ENCODE results near the gene PLXNA4. TPM values are rescaled to one million over a fixed set of nuclear protein-coding genes. Genes with fewer than 3 reads are reported as not detected.

Gene PLXNA4
- total RNA-seq, 1 experiment from 2014 or later: not detected

- no peaks in the 10 kb centered on the region for H3K27me3 ChIP-seq
- DNase-seq: no peak
- no peak overlapping the region for H3K4me3 ChIP-seq
- no peaks in the 10 kb centered on the region for H3K36me3 ChIP-seq
- H3K9me3 ChIP-seq: no peaks in the 10 kb centered on the region
Observed at GRCh38 chr7:132125872-132126595, 450.2 kb downstream of the PLXNA4 start.

GRCh38 chr7:132125096-132125495 lies 451.2 kb downstream of the PLXNA4 start:
- Histone ChIP-seq H3K4me3 (no peak overlapping the region), H3K36me3 (no peaks in the 10 kb centered on the region), H3K9me3 (no peaks in the 10 kb centered on the region), H3K27me3 (no peaks in the 10 kb centered on the region)
- DNase-seq: no peak

GRCh38 chr7:132124575-132124974 lies 451.7 kb downstream of the PLXNA4 start:
- DNase-seq: no peak

GRCh38 chr7:132123773-132124172 lies 452.5 kb downstream of the PLXNA4 start:
- no peaks in the 10 kb centered on the region for H3K9me3 ChIP-seq
- no peak overlapping the region for H3K4me3 ChIP-seq
- no peaks in the 10 kb centered on the region for H3K27me3 ChIP-seq
- no peaks in the 10 kb centered on the region for H3K36me3 ChIP-seq
- DNase-seq: no peak

More at GRCh38 chr7:132124575-132124974, 451.7 kb downstream of the PLXNA4 start:
- H3K27me3 ChIP-seq: no peaks in the 10 kb centered on the region
- no peaks in the 10 kb centered on the region for H3K9me3 ChIP-seq
- H3K36me3 ChIP-seq: no peaks in the 10 kb centered on the region
- no peak overlapping the region for H3K4me3 ChIP-seq

GRCh38 chr7:132122901-132123300 lies 453.4 kb downstream of the PLXNA4 start:
- H3K9me3 ChIP-seq: no peaks in the 10 kb centered on the region
- no peaks in the 10 kb centered on the region for H3K36me3 ChIP-seq
- no peaks in the 10 kb centered on the region for H3K27me3 ChIP-seq
- no peak overlapping the region for H3K4me3 ChIP-seq
- no peak for DNase-seq

- Histone ChIP-seq H3K27me3 (no peaks in the 10 kb centered on the region), H3K36me3 (no peaks in the 10 kb centered on the region), H3K9me3 (no peaks in the 10 kb centered on the region), H3K4me3 (no peak overlapping the region)
- no peak for DNase-seq
Observed at GRCh38 chr7:132121987-132122386, 454.3 kb downstream of the PLXNA4 start.

- H3K4me3 ChIP-seq: no peak overlapping the region
- DNase-seq: no peak
- H3K36me3 ChIP-seq: no peaks in the 10 kb centered on the region
Observed at GRCh38 chr7:132118641-132119040, 457.6 kb downstream of the PLXNA4 start.

GRCh38 chr7:132117636-132118035 lies 458.6 kb downstream of the PLXNA4 start:
- no peak for DNase-seq
- Histone ChIP-seq H3K27me3 (no peaks in the 10 kb centered on the region), H3K36me3 (no peaks in the 10 kb centered on the region), H3K4me3 (no peak overlapping the region), H3K9me3 (no peaks in the 10 kb centered on the region)

More at GRCh38 chr7:132118641-132119040, 457.6 kb downstream of the PLXNA4 start:
- Histone ChIP-seq H3K27me3 (no peaks in the 10 kb centered on the region), H3K9me3 (no peaks in the 10 kb centered on the region)

GRCh38 chr7:132117181-132117580 lies 459.1 kb downstream of the PLXNA4 start:
- DNase-seq: peak; percentile 12
- Histone ChIP-seq H3K36me3 (no peaks in the 10 kb centered on the region), H3K4me3 (no peak overlapping the region), H3K9me3 (no peaks in the 10 kb centered on the region), H3K27me3 (no peaks in the 10 kb centered on the region)

- no peaks in the 10 kb centered on the region for H3K9me3 ChIP-seq
- H3K36me3 ChIP-seq: no peaks in the 10 kb centered on the region
- no peaks in the 10 kb centered on the region for H3K27me3 ChIP-seq
- no peak overlapping the region for H3K4me3 ChIP-seq
- DNase-seq: no peak
Observed at GRCh38 chr7:132116369-132116768, 459.9 kb downstream of the PLXNA4 start.

- H3K9me3 ChIP-seq: no peaks in the 10 kb centered on the region
- no peak overlapping the region for H3K4me3 ChIP-seq
- no peaks in the 10 kb centered on the region for H3K36me3 ChIP-seq
- DNase-seq: no peak
- no peaks in the 10 kb centered on the region for H3K27me3 ChIP-seq
Observed at GRCh38 chr7:132115758-132116157, 460.5 kb downstream of the PLXNA4 start.

- Histone ChIP-seq H3K36me3 (no peaks in the 10 kb centered on the region), H3K27me3 (no peaks in the 10 kb centered on the region), H3K4me3 (no peak overlapping the region), H3K9me3 (no peaks in the 10 kb centered on the region)
- DNase-seq: no peak
Observed at GRCh38 chr7:132115028-132115427, 461.2 kb downstream of the PLXNA4 start.

- no peaks in the 10 kb centered on the region for H3K36me3 ChIP-seq
- DNase-seq: no peak
- no peak overlapping the region for H3K4me3 ChIP-seq
- no peaks in the 10 kb centered on the region for H3K9me3 ChIP-seq
- H3K27me3 ChIP-seq: no peaks in the 10 kb centered on the region
Observed at GRCh38 chr7:132114411-132114810, 461.9 kb downstream of the PLXNA4 start.

- no peak for DNase-seq
- no peaks in the 10 kb centered on the region for H3K9me3 ChIP-seq
- no peaks in the 10 kb centered on the region for H3K27me3 ChIP-seq
- H3K36me3 ChIP-seq: no peaks in the 10 kb centered on the region
- H3K4me3 ChIP-seq: no peak overlapping the region
Observed at GRCh38 chr7:132113536-132114371, 462.5 kb downstream of the PLXNA4 start.

GRCh38 chr7:132112657-132113056 lies 463.6 kb downstream of the PLXNA4 start:
- H3K9me3 ChIP-seq: no peaks in the 10 kb centered on the region
- no peak for DNase-seq
- H3K27me3 ChIP-seq: no peaks in the 10 kb centered on the region
- H3K36me3 ChIP-seq: no peaks in the 10 kb centered on the region
- no peak overlapping the region for H3K4me3 ChIP-seq

GRCh38 chr7:132112106-132112505 lies 464.2 kb downstream of the PLXNA4 start:
- H3K9me3 ChIP-seq: no peaks in the 10 kb centered on the region
- H3K4me3 ChIP-seq: no peak overlapping the region
- H3K36me3 ChIP-seq: no peaks in the 10 kb centered on the region
- no peak for DNase-seq
- no peaks in the 10 kb centered on the region for H3K27me3 ChIP-seq

GRCh38 chr7:132110692-132111091 lies 465.6 kb downstream of the PLXNA4 start:
- Histone ChIP-seq H3K4me3 (no peak overlapping the region), H3K9me3 (no peaks in the 10 kb centered on the region), H3K36me3 (no peaks in the 10 kb centered on the region), H3K27me3 (no peaks in the 10 kb centered on the region)
- DNase-seq: no peak

GRCh38 chr7:132109769-132110168 lies 466.5 kb downstream of the PLXNA4 start:
- Histone ChIP-seq H3K27me3 (no peaks in the 10 kb centered on the region), H3K9me3 (no peaks in the 10 kb centered on the region), H3K4me3 (no peak overlapping the region), H3K36me3 (no peaks in the 10 kb centered on the region)
- DNase-seq: no peak

Measured in MG63 (cell line).